HG03103 (cell line): ENCODE measurements around the gene C6.
"Not testable (repeated sequence)": the region's sequence is repeated elsewhere in the genome, so short reads cannot be mapped to it uniquely, and the experiment has no call there.

Source experiments
- ATAC-seq: cut with Tn5 transposase; IDR thresholded peaks from one replicate; pipeline ENCODE4 v1.9.1; 2021; ENCODE audit warnings: low read depth; ENCODE audit not compliant: unreplicated experiment

The C6 gene

GRCh38 chr5:41213340-41213739 lies at the start of gene C6:
C6 (minus strand) TSS chr5:41213532; CDS start chr5:41203230, 10,302 bp downstream.
- ATAC-seq = no peak

- no peak for ATAC-seq
Observed at GRCh38 chr5:41256400-41256799, 43.1 kb upstream of the C6 start.

- no peak for ATAC-seq
Observed at GRCh38 chr5:41253109-41253508, 39.8 kb upstream of the C6 start.

- ATAC-seq = no peak
Observed at GRCh38 chr5:41252036-41252435, 38.7 kb upstream of the C6 start.

GRCh38 chr5:41250351-41250987 lies 37.1 kb upstream of the C6 start:
- no peak for ATAC-seq

GRCh38 chr5:41247135-41247534 lies 33.8 kb upstream of the C6 start:
- ATAC-seq = no peak

GRCh38 chr5:41246376-41246775 lies 33.0 kb upstream of the C6 start:
- no peak for ATAC-seq

- no peak for ATAC-seq
Observed at GRCh38 chr5:41243558-41243957, 30.2 kb upstream of the C6 start.

- ATAC-seq = no peak
Observed at GRCh38 chr5:41240985-41241384, 27.7 kb upstream of the C6 start.

- no peak for ATAC-seq
Observed at GRCh38 chr5:41240390-41240789, 27.1 kb upstream of the C6 start.

GRCh38 chr5:41234475-41234874 lies 21.1 kb upstream of the C6 start:
- ATAC-seq = no peak

GRCh38 chr5:41232797-41233196 lies 19.5 kb upstream of the C6 start:
- no peak for ATAC-seq

GRCh38 chr5:41230276-41230675 lies 16.9 kb upstream of the C6 start:
- not testable (repeated sequence) for ATAC-seq

- ATAC-seq = no peak
Observed at GRCh38 chr5:41223962-41224361, 10.6 kb upstream of the C6 start.

- ATAC-seq = no peak
Observed at GRCh38 chr5:41219658-41220269, 6.4 kb upstream of the C6 start.

- ATAC-seq = no peak
Observed at GRCh38 chr5:41218929-41219657, 5.8 kb upstream of the C6 start.

- ATAC-seq = no peak
Observed at GRCh38 chr5:41214182-41214581, 850 bp upstream of the C6 start.

- ATAC-seq = no peak
Observed at GRCh38 chr5:41212935-41213334, 397 bp downstream of the C6 start.

- ATAC-seq = no peak
Observed at GRCh38 chr5:41211417-41211816, 1.9 kb downstream of the C6 start.

GRCh38 chr5:41205475-41205874 lies 7.9 kb downstream of the C6 start:
- ATAC-seq = not testable (repeated sequence)

GRCh38 chr5:41203033-41203432 lies 10.3 kb downstream of the C6 start:
- no peak for ATAC-seq
